K562 (cell line): ENCODE results near the gene PRC1. TPM values are rescaled to one million over a fixed set of nuclear protein-coding genes. Genes with fewer than 3 reads are reported as not detected.

Source experiments
- ARNT ChIP-seq, 2 experiments: fragments of 450-650 bp; IDR thresholded peaks; 2 replicates each; pipeline ENCODE4 v1.6.1; 2016; ENCODE audit warnings: mild to moderate bottlenecking in 1 of 2
- C11orf30 ChIP-seq: fragments of 450-650 bp; IDR thresholded peaks from 2 replicates; pipeline ENCODE4 v1.6.1; 2016; ENCODE audit warnings: low read depth, mild to moderate bottlenecking
- CCAR2 ChIP-seq: fragments of 200-400 bp; formaldehyde crosslinking; IDR thresholded peaks from 2 replicates; pipeline ENCODE4 v1.6.1; 2017; ENCODE audit warnings: mild to moderate bottlenecking, low read depth, low read length
- E2F3 ChIP-seq: fragments of 250-450 bp; sonication (Bioruptor Pico); IDR thresholded peaks from 2 replicates; pipeline ENCODE4 v1.4.0; 2020; ENCODE audit warnings: mild to moderate bottlenecking
- EP300 ChIP-seq: IDR thresholded peaks from 2 replicates; pipeline ENCODE4 v1.6.1; 2012; ENCODE audit warnings: low read length, improper control_type of control experiment
- HMGN3 ChIP-seq: IDR thresholded peaks from 2 replicates; pipeline ENCODE4 v1.6.1; 2011; ENCODE audit warnings: borderline replicate concordance, low read depth, mild to moderate bottlenecking, mixed read lengths, low read length; ENCODE audit not compliant: insufficient read length; ENCODE audit errors: extremely low read depth
- MED1 ChIP-seq: sonication (generic); formaldehyde crosslinking; IDR thresholded peaks from 2 replicates; pipeline ENCODE4 v1.8.1; 2023; ENCODE audit warnings: missing genetic modification reagents, borderline replicate concordance
- MEIS2 ChIP-seq: fragments of 450-650 bp; IDR thresholded peaks from 2 replicates; pipeline ENCODE4 v1.6.1; 2014; ENCODE audit warnings: mild to moderate bottlenecking; ENCODE audit not compliant: partially characterized antibody
- NFXL1 ChIP-seq: fragments of 450-650 bp; formaldehyde crosslinking; IDR thresholded peaks from 2 replicates; pipeline ENCODE4 v1.4.0; 2021; ENCODE audit warnings: mild to moderate bottlenecking
- NR1H2 ChIP-seq: sonication (generic); formaldehyde crosslinking; IDR thresholded peaks from 2 replicates; pipeline ENCODE4 v1.4.0; 2020; ENCODE audit warnings: mild to moderate bottlenecking, missing genetic modification reagents
- NR2C1 ChIP-seq, 2 experiments: fragments of 450-650 bp; IDR thresholded peaks; 2 replicates each; pipeline ENCODE4 v1.6.1; 2017; ENCODE audit warnings: mild to moderate bottlenecking in 2 of 2, antibody characterized with exemption in 1 of 2, inconsistent platforms in 1 of 2, missing compliant biosample characterization in 1 of 2, missing genetic modification characterization in 1 of 2
- PHF20 ChIP-seq: fragments of 450-650 bp; IDR thresholded peaks from 2 replicates; pipeline ENCODE4 v1.6.1; 2018; ENCODE audit not compliant: partially characterized antibody
- RBM22 ChIP-seq: fragments of 200-400 bp; formaldehyde crosslinking; IDR thresholded peaks from 2 replicates; pipeline ENCODE4 v1.6.1; 2018; ENCODE audit warnings: low read length, low read depth; ENCODE audit not compliant: poor library complexity, severe bottlenecking
- RHOXF2B ChIP-seq: fragments of 250-450 bp; sonication (Bioruptor Pico); conservative IDR thresholded peaks from 2 replicates; pipeline ENCODE4 v1.5.1; 2021
- SMARCA4 ChIP-seq: fragments of 450-650 bp; IDR thresholded peaks from 2 replicates; pipeline ENCODE4 v1.6.1; 2016
- TAF1 ChIP-seq: IDR thresholded peaks from 2 replicates; pipeline ENCODE4 v1.6.1; 2011; ENCODE audit warnings: mild to moderate bottlenecking, low read length, moderate library complexity; ENCODE audit not compliant: insufficient read depth, control insufficient read depth, severe bottlenecking; ENCODE audit errors: extremely low read depth
- TBP ChIP-seq: optimal IDR thresholded peaks from 2 replicates; pipeline ENCODE3; 2011; ENCODE audit warnings: low read depth, low read length, improper control_type of control experiment
- ZNF197 ChIP-seq: fragments of 200-800 bp; sonication (Bioruptor generic); IDR thresholded peaks from 2 replicates; pipeline ENCODE4 v1.6.1; 2016; ENCODE audit warnings: low read depth, missing genetic modification characterization, missing compliant biosample characterization
- polyA plus RNA-seq, 8 experiments: library from polyadenylated mRNA; depleted of rRNA in 4 of 8; stranded (reverse) in 5 of 8; unstranded in 3 of 8; fragments of >200 nt; fragmentation: Nextera tagmentation in 2 of 8; fragmentation: Illumina TruSeq in 1 of 8; extraction: Ambion mirVana in 2 of 8; extraction: Trizol in 1 of 8; gene quantifications; 2 replicates each; pipeline versions ENCODE4 v1.2.1 to v1.2.3, GENCODE V29; 2011 to 2014; ENCODE audit warnings: inconsistent platforms in 1 of 8, missing spikeins in 1 of 8
- total RNA-seq, 7 experiments: library from RNA; depleted of rRNA in 6 of 7; stranded (reverse); fragments of >200 nt in 6 of 7; fragmentation: Illumina TruSeq in 2 of 7; extraction: Trizol in 2 of 7; gene quantifications; 2 replicates each; pipeline versions ENCODE4 v1.2.1 to v1.2.3, GENCODE V29; 2011 to 2021; ENCODE audit warnings: low replicate concordance in 1 of 7
- TF ChIP-seq, protein P1 (sequence below): fragments of 450-650 bp; formaldehyde crosslinking; IDR thresholded peaks from 2 replicates; pipeline ENCODE4 v1.4.0; 2022; ENCODE audit warnings: mild to moderate bottlenecking, moderate library complexity
- TF ChIP-seq, protein P2 (sequence below): fragments of 250-450 bp; sonication (Bioruptor Pico); IDR thresholded peaks from 2 replicates; pipeline ENCODE4 v1.8.0; 2021; ENCODE audit warnings: moderate library complexity, mild to moderate bottlenecking, inconsistent platforms
- TF ChIP-seq, protein P3 (sequence below): fragments of 450-650 bp; formaldehyde crosslinking; IDR thresholded peaks from 2 replicates; pipeline ENCODE4 v1.4.0; 2020; ENCODE audit warnings: mild to moderate bottlenecking, mixed read lengths
- TF ChIP-seq, protein P4 (sequence below): fragments of 150-350 bp; IDR thresholded peaks from 2 replicates; pipeline ENCODE4 v1.6.1; 2014; ENCODE audit warnings: low read depth, mild to moderate bottlenecking, low read length, borderline replicate concordance

PRC1 gene
- total and polyA plus RNA-seq, 9 of the 15 experiments (the other 6 are each of a cell fraction or from before 2014, with no cell fraction given), result 156 to 391 (median 240) TPM

DNA sequence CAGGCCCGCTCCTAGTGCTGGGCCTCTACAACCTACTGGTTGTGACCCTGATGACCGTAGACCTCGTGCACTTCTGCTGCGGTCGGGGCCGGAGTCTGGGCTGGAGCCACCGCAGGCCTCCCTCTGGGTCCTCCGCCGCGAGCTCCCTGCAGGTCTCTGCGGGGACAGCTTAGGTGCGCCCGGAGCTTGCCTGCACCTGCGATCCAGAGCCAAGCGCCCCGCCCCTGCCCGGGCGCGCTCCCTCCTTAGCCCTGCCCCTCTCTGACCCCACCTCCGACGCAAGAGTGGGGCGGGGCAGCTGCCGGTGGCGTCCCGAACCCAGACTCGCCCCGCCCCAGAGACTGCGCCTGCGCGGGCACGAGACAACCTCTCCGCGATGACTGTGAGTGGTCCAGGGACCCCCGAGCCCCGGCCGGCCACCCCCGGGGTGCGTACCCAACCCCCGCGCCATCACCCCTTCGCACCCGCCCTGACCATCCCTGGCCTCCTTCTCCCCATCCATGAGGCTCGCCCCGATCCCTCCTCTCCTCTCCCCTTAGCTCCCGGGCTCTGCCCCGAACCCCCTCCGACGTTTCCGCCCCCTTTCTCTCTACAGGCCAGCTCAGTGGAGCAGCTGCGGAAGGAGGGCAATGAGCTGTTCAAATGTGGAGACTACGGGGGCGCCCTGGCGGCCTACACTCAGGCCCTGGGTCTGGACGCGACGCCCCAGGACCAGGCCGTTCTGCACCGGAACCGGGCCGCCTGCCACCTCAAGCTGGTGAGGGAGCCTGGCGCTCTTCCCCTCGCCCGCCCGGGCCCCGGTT lies 59.2 kb downstream of the PRC1 start, which contains the start of gene UNC45A (continued):
- TF ChIP-seq ZNF197 (CRISPR knock-in tag) (no peak), NFXL1 (no peak), SMARCA4 (no peak), MEIS2 (peak; percentile 57), HMGN3 (peak; percentile 61), ARNT (IDR thresholded peaks at IDR 0.05) (no peak), NR2C1 (IDR thresholded peaks at IDR 0.05) (no peak), NR2C1 (tag; IDR thresholded peaks at IDR 0.05) (no peak), CCAR2 (no peak), RHOXF2B (CRISPR knock-in tag) (no peak), NR1H2 (CRISPR knock-in tag) (no peak), MED1 (CRISPR knock-in tag) (no peak), TAF1 (peak; percentile 50), E2F3 (no peak), EP300 (no peak), RBM22 (no peak), TBP (peak; percentile 6), PHF20 (peak; percentile 55), C11orf30 (no peak)
- TF ChIP-seq, protein P1, sequence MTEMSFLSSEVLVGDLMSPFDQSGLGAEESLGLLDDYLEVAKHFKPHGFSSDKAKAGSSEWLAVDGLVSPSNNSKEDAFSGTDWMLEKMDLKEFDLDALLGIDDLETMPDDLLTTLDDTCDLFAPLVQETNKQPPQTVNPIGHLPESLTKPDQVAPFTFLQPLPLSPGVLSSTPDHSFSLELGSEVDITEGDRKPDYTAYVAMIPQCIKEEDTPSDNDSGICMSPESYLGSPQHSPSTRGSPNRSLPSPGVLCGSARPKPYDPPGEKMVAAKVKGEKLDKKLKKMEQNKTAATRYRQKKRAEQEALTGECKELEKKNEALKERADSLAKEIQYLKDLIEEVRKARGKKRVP (CRISPR knock-in tag), result no peak
- TF ChIP-seq, protein P2, sequence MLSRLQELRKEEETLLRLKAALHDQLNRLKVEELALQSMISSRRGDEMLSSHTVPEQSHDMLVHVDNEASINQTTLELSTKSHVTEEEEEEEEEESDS (CRISPR knock-in tag), result no peak
- TF ChIP-seq, protein P3, sequence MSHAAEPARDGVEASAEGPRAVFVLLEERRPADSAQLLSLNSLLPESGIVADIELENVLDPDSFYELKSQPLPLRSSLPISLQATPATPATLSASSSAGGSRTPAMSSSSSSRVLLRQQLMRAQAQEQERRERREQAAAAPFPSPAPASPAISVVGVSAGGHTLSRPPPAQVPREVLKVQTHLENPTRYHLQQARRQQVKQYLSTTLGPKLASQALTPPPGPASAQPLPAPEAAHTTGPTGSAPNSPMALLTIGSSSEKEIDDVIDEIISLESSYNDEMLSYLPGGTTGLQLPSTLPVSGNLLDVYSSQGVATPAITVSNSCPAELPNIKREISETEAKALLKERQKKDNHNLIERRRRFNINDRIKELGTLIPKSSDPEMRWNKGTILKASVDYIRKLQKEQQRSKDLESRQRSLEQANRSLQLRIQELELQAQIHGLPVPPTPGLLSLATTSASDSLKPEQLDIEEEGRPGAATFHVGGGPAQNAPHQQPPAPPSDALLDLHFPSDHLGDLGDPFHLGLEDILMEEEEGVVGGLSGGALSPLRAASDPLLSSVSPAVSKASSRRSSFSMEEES, result no peak
- TF ChIP-seq, protein P4, sequence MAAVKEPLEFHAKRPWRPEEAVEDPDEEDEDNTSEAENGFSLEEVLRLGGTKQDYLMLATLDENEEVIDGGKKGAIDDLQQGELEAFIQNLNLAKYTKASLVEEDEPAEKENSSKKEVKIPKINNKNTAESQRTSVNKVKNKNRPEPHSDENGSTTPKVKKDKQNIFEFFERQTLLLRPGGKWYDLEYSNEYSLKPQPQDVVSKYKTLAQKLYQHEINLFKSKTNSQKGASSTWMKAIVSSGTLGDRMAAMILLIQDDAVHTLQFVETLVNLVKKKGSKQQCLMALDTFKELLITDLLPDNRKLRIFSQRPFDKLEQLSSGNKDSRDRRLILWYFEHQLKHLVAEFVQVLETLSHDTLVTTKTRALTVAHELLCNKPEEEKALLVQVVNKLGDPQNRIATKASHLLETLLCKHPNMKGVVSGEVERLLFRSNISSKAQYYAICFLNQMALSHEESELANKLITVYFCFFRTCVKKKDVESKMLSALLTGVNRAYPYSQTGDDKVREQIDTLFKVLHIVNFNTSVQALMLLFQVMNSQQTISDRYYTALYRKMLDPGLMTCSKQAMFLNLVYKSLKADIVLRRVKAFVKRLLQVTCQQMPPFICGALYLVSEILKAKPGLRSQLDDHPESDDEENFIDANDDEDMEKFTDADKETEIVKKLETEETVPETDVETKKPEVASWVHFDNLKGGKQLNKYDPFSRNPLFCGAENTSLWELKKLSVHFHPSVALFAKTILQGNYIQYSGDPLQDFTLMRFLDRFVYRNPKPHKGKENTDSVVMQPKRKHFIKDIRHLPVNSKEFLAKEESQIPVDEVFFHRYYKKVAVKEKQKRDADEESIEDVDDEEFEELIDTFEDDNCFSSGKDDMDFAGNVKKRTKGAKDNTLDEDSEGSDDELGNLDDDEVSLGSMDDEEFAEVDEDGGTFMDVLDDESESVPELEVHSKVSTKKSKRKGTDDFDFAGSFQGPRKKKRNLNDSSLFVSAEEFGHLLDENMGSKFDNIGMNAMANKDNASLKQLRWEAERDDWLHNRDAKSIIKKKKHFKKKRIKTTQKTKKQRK, result no peak
